Neuronal stem cell (in vitro differentiated cells): ENCODE results near the gene NLGN1.

Experiments used
- DNase-seq: peaks from one replicate; pipeline ENCODE4 v3.0.0-alpha.2; 2013; ENCODE audit warnings: low spot score
- H2AFZ ChIP-seq: one replicate; pipeline ENCODE4 v1.6.1; 2013; ENCODE audit warnings: mild to moderate bottlenecking, low read length, inconsistent platforms
- H2AK5ac ChIP-seq: 2 replicates; pipeline ENCODE4 v1.6.1; 2013; ENCODE audit warnings: low read depth, mild to moderate bottlenecking, inconsistent platforms, low read length, moderate library complexity, mixed read lengths
- H2BK120ac ChIP-seq: 2 replicates; pipeline ENCODE4 v1.6.1; 2013; ENCODE audit warnings: low read depth, mild to moderate bottlenecking, inconsistent platforms, low read length, moderate library complexity, mixed read lengths
- H2BK12ac ChIP-seq: one replicate; pipeline ENCODE4 v1.6.1; 2013; ENCODE audit warnings: low read length, inconsistent platforms
- H2BK15ac ChIP-seq: 2 replicates; pipeline ENCODE4 v1.6.1; 2013; ENCODE audit warnings: mild to moderate bottlenecking, low read length, inconsistent platforms, mixed read lengths
- H2BK5ac ChIP-seq: one replicate; pipeline ENCODE4 v1.6.1; 2013; ENCODE audit warnings: inconsistent platforms, mild to moderate bottlenecking, low read length, moderate library complexity
- H3K14ac ChIP-seq: one replicate; pipeline ENCODE4 v1.6.1; 2013; ENCODE audit warnings: low read length, inconsistent platforms
- H3K18ac ChIP-seq: 2 replicates; pipeline ENCODE4 v1.6.1; 2013; ENCODE audit warnings: low read length, inconsistent platforms
- H3K23ac ChIP-seq: 2 replicates; pipeline ENCODE4 v1.6.1; 2013; ENCODE audit warnings: low read depth, mild to moderate bottlenecking, mixed read lengths, low read length, inconsistent platforms; ENCODE audit not compliant: poor library complexity
- H3K27ac ChIP-seq: replicated peaks from 3 replicates; pipeline ENCODE4 v1.5.1; 2013; ENCODE audit warnings: low read length, inconsistent platforms
- H3K27me3 ChIP-seq, 3 experiments: 2 replicates each; pipeline ENCODE4 v1.6.1; 2013; ENCODE audit warnings: low read length in 3 of 3, mild to moderate bottlenecking in 2 of 3, inconsistent platforms in 1 of 3, low read depth in 1 of 3, mixed read lengths in 1 of 3, moderate library complexity in 1 of 3; ENCODE audit not compliant: control insufficient read depth in 3 of 3, insufficient read depth in 3 of 3
- H3K36me3 ChIP-seq, 2 donors: replicated peaks in 1 of 2; 2 replicates each; pipeline ENCODE4 v1.6.1; 2013; ENCODE audit warnings: low read length in 2 of 2; ENCODE audit not compliant: control insufficient read depth in 2 of 2, insufficient read depth in 2 of 2
- H3K4ac ChIP-seq: 2 replicates; pipeline ENCODE4 v1.6.1; 2013; ENCODE audit warnings: inconsistent platforms, mild to moderate bottlenecking, low read length, moderate library complexity
- H3K4me1 ChIP-seq, 2 donors: 1 replicate in 1 of 2; 2 replicates in 1 of 2; pipeline ENCODE4 v1.6.1; 2013; ENCODE audit warnings: low read length in 2 of 2, low read depth in 1 of 2; ENCODE audit not compliant: control insufficient read depth in 2 of 2, insufficient read depth in 1 of 2
- H3K4me2 ChIP-seq: one replicate; pipeline ENCODE4 v1.6.1; 2013; ENCODE audit warnings: mild to moderate bottlenecking, low read length, inconsistent platforms; ENCODE audit not compliant: insufficient read depth, poor library complexity, severe bottlenecking
- H3K4me3 ChIP-seq, 2 donors: 2 replicates each; pipeline ENCODE4 v1.5.1; 2013; ENCODE audit warnings: low read length in 2 of 2, mild to moderate bottlenecking in 2 of 2, inconsistent platforms in 1 of 2, moderate library complexity in 1 of 2
- H3K79me1 ChIP-seq: one replicate; pipeline ENCODE4 v1.6.1; 2013; ENCODE audit warnings: low read depth, mild to moderate bottlenecking, inconsistent platforms, low read length, moderate library complexity
- H3K9ac ChIP-seq: one replicate; pipeline ENCODE4 v1.6.1; 2013; ENCODE audit warnings: mild to moderate bottlenecking, low read depth, low read length, inconsistent platforms; ENCODE audit not compliant: poor library complexity
- H3K9me3 ChIP-seq, 2 donors: replicated peaks in 1 of 2; 2 replicates each; pipeline versions ENCODE3 to v1.6.1; 2013; ENCODE audit warnings: low read length in 2 of 2, mild to moderate bottlenecking in 2 of 2, inconsistent platforms in 1 of 2, low read depth in 1 of 2, mixed read lengths in 1 of 2, moderate library complexity in 1 of 2; ENCODE audit not compliant: control insufficient read depth in 2 of 2, insufficient read depth in 1 of 2
- H4K8ac ChIP-seq: one replicate; pipeline ENCODE4 v1.6.1; 2013; ENCODE audit warnings: low read depth, mild to moderate bottlenecking, inconsistent platforms, low read length, moderate library complexity
- H4K91ac ChIP-seq: one replicate; pipeline ENCODE4 v1.6.1; 2013; ENCODE audit warnings: low read length, low read depth, mild to moderate bottlenecking, inconsistent platforms; ENCODE audit not compliant: poor library complexity
- WGBS, 2 donors: extraction: QIAGEN DNeasy Blood & Tissue Kit; methylation state at CpG; one replicate each; pipeline ENCODE4 v1.1.7; 2013; ENCODE audit warnings: missing lambda C conversion rate in 2 of 2, mixed read lengths in 1 of 2; ENCODE audit not compliant: insufficient read length in 2 of 2, insufficient replicate concordance in 1 of 2; ENCODE audit errors: extremely low coverage in 2 of 2; 5-methylcytosine and 5-hydroxymethylcytosine counted together

The NLGN1 gene

GRCh38 chr3:173890091-173890490, 492.5 kb downstream of the NLGN1 start:
- H2BK15ac ChIP-seq, result no peak overlapping the region
- no peak overlapping the region for H2BK120ac ChIP-seq
- no peak overlapping the region for H2BK12ac ChIP-seq
- H2AK5ac ChIP-seq, result no peak overlapping the region
- H3K4ac ChIP-seq, result no peak overlapping the region
- no peak overlapping the region for H3K4me3 ChIP-seq
- H3K14ac ChIP-seq, result no peak overlapping the region
- no peak overlapping the region for H3K27ac ChIP-seq
- no peak overlapping the region for H3K9ac ChIP-seq
- H3K23ac ChIP-seq, result no peak overlapping the region
- H3K18ac ChIP-seq, result no peak overlapping the region
- WGBS, 2 donors, result no CpG with 5 or more reads among the region's 4 CpGs
- peaks cover 3 to 7% of the 10 kb centered on the region in 2 donors for H3K4me1 ChIP-seq
- no peak overlapping the region for H4K8ac ChIP-seq
- H3K36me3 ChIP-seq, result no peaks in the 10 kb centered on the region
- no peak overlapping the region for H4K91ac ChIP-seq
- H3K79me1 ChIP-seq, result no peaks in the 10 kb centered on the region
- no peak overlapping the region for H2BK5ac ChIP-seq
- no peaks in the 10 kb centered on the region for H3K9me3 ChIP-seq
- no peak overlapping the region for H2AFZ ChIP-seq
- no peak overlapping the region for H3K4me2 ChIP-seq
- H3K27me3 ChIP-seq, result no peaks in the 10 kb centered on the region
- no peak for DNase-seq

- WGBS, 2 donors, result no CpG with 5 or more reads among the region's 4 CpGs
- Histone ChIP-seq H3K27ac (no peak overlapping the region), H2BK15ac (no peak overlapping the region), H3K14ac (no peak overlapping the region), H3K4me1 (peaks cover 3 to 7% of the 10 kb centered on the region in 2 donors), H3K9ac (no peak overlapping the region), H4K91ac (no peak overlapping the region), H3K4me3 (no peak overlapping the region), H2AK5ac (no peak overlapping the region), H3K18ac (no peak overlapping the region), H3K9me3 (no peaks in the 10 kb centered on the region), H2BK5ac (no peak overlapping the region), H3K23ac (no peak overlapping the region), H2BK12ac (no peak overlapping the region), H4K8ac (no peak overlapping the region), H3K27me3 (no peaks in the 10 kb centered on the region), H3K4ac (no peak overlapping the region), H2AFZ (no peak overlapping the region), H3K36me3 (no peaks in the 10 kb centered on the region), H3K4me2 (no peak overlapping the region), H3K79me1 (no peaks in the 10 kb centered on the region), H2BK120ac (no peak overlapping the region)
- no peak for DNase-seq
Observed at GRCh38 chr3:173891272-173892100, 493.9 kb downstream of the NLGN1 start.

GRCh38 chr3:173892547-173892946, 495.0 kb downstream of the NLGN1 start:
- Histone ChIP-seq H2BK120ac (no peak overlapping the region), H2BK12ac (no peak overlapping the region), H3K9ac (no peak overlapping the region), H3K4me2 (no peak overlapping the region), H3K79me1 (no peaks in the 10 kb centered on the region), H3K27me3 (no peaks in the 10 kb centered on the region), H3K18ac (no peak overlapping the region), H3K9me3 (no peaks in the 10 kb centered on the region), H3K4me1 (peaks cover 3 to 7% of the 10 kb centered on the region in 2 donors), H3K4me3 (no peak overlapping the region), H2BK5ac (no peak overlapping the region), H2AFZ (no peak overlapping the region), H2AK5ac (no peak overlapping the region), H2BK15ac (no peak overlapping the region), H4K8ac (no peak overlapping the region), H3K23ac (no peak overlapping the region), H3K27ac (no peak overlapping the region), H4K91ac (no peak overlapping the region), H3K36me3 (no peaks in the 10 kb centered on the region), H3K14ac (no peak overlapping the region), H3K4ac (no peak overlapping the region)
- no CpG with 5 or more reads among the region's 4 CpGs for WGBS, 2 donors
- no peak for DNase-seq

- WGBS, 2 donors, result no CpG with 5 or more reads among the region's 4 CpGs
- H2BK12ac ChIP-seq, result no peak overlapping the region
- no peak overlapping the region for H2BK5ac ChIP-seq
- H2BK120ac ChIP-seq, result no peak overlapping the region
- H3K4me2 ChIP-seq, result no peak overlapping the region
- no peak overlapping the region for H3K4me3 ChIP-seq
- H2BK15ac ChIP-seq, result no peak overlapping the region
- no peak overlapping the region for H3K14ac ChIP-seq
- H3K9me3 ChIP-seq, result no peaks in the 10 kb centered on the region
- H3K4me1 ChIP-seq, result peaks cover 3 to 7% of the 10 kb centered on the region in 2 donors
- no peak overlapping the region for H4K8ac ChIP-seq
- no peaks in the 10 kb centered on the region for H3K79me1 ChIP-seq
- H3K18ac ChIP-seq, result no peak overlapping the region
- H4K91ac ChIP-seq, result no peak overlapping the region
- H3K23ac ChIP-seq, result no peak overlapping the region
- no peak overlapping the region for H3K27ac ChIP-seq
- H3K27me3 ChIP-seq, result no peaks in the 10 kb centered on the region
- H2AK5ac ChIP-seq, result no peak overlapping the region
- H3K36me3 ChIP-seq, result no peaks in the 10 kb centered on the region
- DNase-seq, result no peak
- H2AFZ ChIP-seq, result no peak overlapping the region
- no peak overlapping the region for H3K9ac ChIP-seq
- H3K4ac ChIP-seq, result no peak overlapping the region
Observed at GRCh38 chr3:173893066-173893465, 495.5 kb downstream of the NLGN1 start.
